NOMO-1 treated with DMSO at 0.1 percent for 48 hours (cell line): ENCODE data around the gene PRR12.
A peak's percentile ranks its signal among the peaks of the same experiment; 100 is the strongest.

Source experiments
- DNase-seq: peaks from one replicate; lab custom pipeline; 2025; ENCODE audit not compliant: unreplicated experiment; lab: John Stamatoyannopoulos, UW

PRR12 gene

DNA sequence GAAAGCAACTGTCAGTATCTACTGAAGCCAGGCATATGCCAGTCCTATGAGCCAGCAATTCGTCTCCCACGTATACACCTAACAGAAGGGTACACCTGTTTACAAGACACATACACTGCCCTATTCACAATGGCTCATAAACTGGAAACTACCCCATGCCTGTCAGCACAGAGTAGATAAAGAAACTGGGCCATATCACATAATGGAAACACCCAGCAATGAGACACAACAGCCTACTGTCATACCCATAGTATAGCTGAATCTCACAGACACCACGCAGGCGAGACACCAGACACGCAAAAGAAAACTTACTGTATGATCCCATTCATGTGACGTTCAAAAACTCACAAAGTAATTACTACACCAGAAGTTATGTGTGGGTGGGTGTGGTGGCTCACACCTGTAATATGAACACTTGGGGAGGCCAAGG, 26.4 kb upstream of the PRR12 start:
- no peak for DNase-seq

DNA sequence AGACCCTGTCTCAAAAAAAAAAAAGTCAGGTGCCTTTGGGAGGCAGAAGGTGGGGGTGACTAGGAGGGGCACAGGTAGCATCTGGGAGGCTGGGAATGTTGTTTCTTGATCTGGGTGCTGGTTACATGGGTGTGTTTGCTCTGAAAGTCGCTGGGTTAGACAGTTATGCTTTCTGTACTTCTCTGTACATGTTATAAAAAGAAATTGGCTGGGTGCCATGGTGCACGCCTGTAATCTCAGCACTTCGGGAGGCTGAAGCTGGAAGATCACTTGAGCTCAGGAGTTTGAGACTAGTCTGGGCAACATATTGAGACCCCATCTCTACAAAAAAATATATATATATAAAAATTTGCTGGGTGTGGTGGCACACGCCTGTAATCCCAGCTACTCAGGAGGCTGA, 25.7 kb upstream of the PRR12 start:
- DNase-seq: no peak

DNA sequence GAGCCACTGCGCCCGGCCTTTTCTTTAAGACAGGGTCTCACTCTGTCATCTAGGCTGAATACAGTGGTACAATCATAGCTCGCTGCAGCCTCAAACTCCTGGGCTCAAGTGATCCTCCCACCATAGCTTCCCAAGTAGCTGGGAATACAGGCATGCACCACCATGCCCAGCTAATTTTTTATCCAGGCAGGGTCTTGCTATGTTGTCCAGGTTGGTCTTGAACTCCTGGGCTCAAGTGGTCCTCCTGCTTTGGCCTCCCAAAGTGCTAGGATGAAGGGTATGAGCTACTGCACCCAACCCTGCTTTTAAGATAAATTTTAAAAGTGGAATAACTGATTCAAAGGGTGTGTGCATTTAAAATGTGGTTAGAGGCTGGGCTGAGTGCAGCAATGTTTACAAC, 24.7 kb upstream of the PRR12 start:
- DNase-seq: no peak

DNA sequence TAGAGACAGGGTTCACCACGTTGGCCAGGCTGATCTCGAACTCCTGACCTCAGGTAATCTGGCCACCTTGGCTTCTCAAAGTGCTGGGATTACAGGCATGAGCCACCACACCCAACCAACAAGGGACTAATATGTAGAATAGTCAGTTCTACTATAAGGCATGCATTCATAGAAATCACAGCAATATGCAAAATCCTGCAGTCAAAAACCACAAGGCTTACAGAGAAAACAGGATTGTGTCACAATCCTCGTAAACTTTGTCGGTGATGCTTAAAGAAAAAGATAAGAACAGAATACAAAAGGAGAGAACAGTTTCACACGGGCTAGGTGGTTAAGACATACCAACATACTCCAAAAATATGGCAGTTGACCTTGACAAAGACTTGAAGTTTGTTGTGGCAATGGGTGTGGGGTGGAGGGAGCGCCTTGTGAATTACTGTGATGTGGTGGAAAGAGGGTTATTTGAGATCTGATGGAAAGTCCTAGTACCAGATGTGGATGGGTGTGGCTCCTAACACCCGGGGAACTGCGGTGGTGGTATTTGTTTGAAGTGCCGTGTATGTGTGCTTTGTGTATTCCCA, 23.0 kb upstream of the PRR12 start:
- DNase-seq: no peak

DNA sequence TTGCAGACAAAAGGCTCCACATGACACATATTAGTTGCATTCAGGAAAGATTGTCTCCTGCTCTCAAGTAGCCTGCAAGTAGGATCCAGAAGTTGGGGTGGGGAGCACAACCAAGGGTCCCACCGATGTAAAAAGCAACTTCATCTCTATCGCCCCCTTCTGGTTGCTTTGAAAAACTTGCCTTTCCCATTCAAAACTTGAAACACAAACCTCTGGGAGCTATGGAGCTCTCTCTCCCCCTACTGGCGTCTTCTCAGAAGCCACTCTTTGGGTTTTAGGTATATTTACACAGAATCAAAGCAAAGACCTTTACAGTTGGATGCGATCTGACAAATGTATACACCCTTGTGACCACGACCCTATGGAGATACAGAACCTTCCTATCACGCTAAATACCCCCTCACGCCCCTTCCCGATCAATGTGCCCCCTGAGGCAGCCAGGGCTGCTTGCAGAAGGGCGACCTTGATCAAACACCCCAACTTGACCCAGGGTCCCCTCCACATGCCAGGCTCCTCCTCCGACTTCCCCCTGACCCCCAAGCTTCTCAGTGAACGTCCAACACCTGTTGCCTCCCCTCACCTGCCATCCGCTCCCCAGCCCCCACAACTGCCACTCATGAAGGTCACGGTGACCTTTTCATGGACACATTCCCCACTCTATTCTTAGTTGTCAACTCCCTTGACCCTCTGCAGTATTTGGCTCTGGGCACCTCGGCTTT, 20.7 kb upstream of the PRR12 start:
- peak; percentile 81 for DNase-seq

DNA sequence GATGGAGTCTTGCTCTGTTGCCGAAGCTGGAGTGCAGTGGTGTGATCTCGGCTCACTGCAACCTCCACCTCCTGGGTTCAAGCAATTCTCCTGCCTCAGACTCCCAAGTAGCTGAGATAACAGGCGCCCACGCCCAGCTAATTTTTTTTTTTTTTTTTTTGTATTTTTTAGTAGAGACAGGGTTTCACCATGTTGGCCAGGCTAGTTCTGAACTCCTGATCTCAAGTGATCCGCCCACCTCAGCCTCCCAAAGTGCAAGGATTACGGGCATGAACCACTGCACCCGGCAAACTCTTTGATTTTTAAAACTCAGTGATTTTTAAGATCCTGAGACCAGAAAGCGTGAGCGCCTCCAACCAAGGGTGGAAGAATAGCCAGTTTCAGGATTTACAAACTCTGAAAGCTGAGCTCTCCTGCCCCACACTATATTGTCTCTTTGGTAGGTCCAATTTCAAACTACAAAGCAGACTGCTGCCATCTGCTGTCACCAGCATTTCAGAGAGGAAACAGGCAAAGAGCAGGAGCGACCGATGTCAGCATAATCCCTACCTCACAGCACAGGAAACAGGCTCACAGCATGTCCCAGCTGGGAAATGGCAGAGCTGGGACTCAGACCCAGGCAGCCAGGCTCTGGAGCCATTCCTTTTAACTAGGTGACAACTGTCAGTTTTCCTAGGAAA, 19.8 kb upstream of the PRR12 start:
- DNase-seq: no peak

DNA sequence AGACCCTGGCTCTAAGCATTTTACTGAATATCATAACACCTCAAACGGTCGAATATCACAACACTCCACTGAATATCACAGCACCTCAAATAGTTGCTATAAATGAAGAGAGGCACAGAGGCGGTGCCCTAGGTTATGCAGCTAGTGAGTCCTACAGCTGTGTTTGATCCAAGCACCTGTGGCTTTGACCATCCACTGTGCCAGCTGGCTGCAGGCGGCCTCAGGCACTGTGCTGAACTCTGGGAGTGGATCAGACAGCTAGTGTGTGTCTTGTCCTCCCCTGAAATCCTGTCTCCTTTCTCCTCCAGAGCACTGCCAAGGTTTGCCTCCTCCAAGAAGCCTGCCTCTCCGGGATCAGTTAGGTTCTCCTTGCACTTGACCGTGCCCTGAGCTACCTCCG, 18.0 kb upstream of the PRR12 start:
- no peak for DNase-seq

DNA sequence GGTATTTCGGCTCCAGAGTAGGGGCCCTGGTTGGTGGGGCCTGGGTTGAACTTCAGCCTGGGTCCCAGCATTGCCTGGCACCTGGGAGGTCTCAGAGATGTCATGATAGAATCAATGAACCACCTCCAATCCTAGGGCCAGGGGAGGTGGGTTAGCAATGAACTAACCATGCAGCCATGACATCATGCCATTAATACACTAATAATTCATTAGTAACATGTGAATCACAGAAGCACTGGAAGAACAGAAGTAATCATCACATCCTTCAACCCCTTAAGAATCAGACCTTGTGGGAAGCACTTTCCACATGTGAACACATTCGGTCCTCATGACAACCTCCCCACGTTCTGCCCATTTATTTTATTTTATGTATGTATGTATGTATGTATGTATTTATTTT, 17.6 kb upstream of the PRR12 start:
- DNase-seq: no peak

DNA sequence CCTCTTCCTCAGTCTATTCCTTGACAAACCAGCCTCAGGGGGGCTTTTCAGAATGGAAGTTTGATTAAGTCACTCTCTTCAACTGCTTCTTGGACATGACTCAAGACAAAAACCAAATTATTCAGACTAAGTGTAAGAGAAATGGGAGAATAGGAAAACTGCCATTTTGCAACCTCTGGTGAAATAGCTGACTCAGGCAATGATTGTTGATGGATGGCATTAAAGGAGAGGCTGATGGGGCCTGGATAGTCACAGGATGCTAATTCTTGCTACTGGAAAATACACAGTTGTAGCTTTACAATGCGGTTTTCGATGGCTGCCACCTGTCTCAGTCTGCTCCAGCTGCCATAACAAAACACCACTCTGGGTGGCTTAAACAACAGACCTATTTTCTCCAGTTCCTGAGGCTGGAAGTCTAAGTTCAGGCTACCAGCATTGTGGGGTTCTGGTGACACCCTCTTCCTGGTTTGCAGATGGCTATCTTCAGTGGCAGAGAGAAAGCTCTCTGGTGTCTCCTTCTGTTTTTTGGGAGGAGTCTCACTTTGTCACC, 16.7 kb upstream of the PRR12 start:
- no peak for DNase-seq

DNA sequence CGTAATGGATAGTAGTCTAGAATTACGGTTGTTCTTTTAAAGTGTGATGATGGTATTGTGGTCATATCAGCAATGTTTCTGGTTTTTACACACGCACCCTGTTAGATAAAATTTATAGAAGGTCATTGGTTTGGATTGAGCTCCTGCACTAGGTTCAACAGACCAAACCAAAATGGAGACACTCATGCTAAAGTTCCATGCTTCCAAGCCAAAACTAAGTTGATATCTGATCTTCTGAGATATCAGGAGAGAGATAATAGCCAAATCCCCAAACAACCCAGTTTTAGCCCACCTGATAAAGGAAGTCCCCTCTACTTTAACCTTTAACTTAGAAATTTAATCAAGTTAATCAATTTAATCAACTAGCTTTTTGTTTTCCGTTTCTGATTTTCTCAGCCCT, 11.8 kb upstream of the PRR12 start:
- no peak for DNase-seq

DNA sequence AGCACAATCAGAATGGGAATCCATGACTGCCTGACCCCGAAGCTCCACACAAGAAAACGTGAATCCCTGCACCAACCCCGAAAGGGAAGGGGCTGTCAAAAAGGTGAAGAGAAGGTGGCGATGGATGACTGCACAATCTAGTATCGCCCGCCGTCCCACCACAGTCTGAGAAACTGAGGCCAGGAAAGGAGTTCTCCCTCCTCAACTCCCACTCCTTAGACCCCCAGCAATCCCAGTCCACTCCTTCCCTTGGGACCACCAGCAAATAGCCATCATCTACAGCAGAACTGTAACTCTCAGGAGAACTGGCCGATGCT, 11.1 kb upstream of the PRR12 start:
- no peak for DNase-seq

DNA sequence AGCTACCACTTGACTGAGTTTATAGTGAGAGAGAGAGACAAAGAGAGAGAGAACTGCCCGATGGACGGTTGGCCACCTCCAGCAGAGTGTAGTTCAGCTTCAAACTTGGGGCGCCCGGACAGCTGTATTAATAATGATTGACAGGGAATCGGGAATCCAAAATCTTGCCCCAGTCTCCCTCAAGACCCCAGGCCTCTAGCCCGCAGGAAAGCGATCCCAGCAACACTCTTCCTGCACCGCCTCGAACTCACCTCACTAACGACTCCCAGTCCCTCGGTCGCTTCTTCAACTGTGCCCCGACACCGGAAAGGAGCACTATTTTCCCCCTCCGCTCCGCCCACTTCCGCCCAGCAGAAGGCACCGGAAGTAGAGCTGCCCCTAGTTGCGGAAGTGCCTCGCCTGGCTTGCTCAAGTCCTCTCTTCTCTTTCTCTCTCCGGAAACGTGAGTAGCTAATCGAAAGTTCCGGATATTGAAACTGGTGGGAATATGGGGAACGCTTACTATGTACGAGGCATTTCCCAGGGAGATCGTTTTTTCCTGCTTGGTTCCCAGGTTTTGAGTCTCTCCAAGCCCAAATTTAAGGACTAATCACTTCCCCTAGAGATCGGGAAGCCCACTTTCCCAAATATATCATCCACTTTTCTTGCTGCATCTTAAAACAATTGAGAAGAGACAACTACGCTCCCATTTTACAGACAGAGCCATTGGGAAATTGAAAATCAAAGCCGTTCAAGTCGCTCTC, 10.5 kb upstream of the PRR12 start, which contains the start of gene NOSIP:
NOSIP (minus strand) TSS at position 293 of the 743 bp plus-strand sequence. CDS start 19,865 bp downstream, outside the sequence.
- DNase-seq: peak; percentile 97

DNA sequence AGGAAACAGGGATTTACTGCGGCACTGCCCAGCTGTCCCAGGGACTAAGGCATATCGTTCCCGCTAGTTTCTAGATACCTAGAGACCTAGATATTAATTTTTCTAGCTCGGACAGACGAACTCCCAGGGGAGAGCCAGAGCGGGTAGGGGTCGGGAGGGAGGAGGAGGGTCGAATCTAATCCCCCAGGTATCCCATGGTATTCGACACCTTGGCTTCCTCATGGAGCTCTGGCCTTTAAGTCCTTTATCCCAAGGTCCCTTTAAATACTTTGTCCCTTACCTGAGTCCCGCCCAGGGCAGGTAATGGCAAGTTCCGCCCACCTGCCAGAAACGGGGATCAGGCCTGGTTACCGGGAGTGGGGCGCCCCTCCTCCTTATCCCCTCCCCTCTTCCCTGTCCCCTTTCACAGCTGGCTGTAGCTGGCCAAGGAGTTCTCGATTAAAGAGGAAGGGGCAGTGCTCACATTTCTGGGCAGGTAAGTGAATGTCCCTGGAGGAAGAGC, 9.9 kb upstream of the PRR12 start, which contains the start of gene PRRG2:
PRRG2 (plus strand) TSS at position 310 of the 502 bp plus-strand sequence. CDS start 1,904 bp downstream, outside the sequence.
- no peak for DNase-seq

DNA sequence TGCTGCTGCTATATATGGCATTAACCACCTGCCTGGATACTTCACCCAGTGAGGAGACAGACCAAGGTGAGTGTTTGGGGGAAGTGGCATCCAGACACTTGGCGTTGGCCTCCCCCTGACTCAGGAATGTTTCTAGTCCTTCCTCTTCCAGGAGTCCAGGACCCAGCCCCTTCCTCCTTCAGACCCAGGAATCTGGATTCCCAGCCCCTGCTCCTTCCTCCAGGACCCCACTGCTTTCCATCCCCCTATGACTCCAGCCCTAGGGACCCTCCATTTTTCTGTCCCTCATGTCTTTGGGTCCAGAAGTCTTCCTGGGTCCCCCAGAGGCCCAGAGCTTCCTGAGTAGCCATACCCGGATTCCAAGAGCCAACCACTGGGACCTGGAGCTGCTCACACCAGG, 7.7 kb upstream of the PRR12 start:
- no peak for DNase-seq

DNA sequence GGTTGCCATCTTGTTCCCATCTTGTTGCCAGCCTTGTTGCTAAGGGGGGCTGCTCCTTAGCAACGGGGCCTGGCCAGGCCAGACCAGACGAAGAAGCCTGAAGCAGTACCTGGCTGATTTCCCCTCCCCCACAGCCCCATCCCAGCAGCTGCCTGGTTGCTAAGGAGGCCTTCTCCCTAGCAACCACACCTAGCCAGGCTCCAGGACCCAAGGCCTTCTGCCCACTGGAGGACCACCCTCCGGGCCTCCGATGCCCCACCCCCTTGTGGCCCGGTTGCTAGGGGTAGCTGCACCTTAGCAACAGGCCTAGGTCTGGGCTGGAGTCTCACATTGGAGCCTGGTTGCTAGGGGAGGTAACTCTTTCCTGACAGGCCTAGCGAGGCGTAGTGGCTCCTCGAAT, 6.0 kb upstream of the PRR12 start:
- no peak for DNase-seq

DNA sequence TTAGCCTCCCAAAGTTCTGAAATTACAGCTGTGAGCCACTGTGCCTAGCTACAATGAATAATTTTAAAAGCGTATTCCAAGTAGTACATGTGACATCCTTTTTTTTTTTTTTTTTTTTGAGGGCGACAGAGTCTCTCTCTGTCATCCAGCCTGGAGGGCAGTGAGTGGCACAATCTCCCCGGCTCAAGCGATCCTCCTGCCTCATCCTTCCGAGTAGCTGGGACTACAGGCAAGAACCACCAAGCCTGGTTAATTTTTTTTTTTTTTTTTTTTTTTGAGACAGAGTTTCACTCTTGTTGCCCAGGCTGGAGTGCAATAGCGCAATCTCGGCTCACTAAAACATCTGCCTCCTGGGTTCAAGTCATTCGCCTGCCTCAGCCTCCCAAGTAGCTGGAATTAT, 3.8 kb upstream of the PRR12 start:
- no peak for DNase-seq

DNA sequence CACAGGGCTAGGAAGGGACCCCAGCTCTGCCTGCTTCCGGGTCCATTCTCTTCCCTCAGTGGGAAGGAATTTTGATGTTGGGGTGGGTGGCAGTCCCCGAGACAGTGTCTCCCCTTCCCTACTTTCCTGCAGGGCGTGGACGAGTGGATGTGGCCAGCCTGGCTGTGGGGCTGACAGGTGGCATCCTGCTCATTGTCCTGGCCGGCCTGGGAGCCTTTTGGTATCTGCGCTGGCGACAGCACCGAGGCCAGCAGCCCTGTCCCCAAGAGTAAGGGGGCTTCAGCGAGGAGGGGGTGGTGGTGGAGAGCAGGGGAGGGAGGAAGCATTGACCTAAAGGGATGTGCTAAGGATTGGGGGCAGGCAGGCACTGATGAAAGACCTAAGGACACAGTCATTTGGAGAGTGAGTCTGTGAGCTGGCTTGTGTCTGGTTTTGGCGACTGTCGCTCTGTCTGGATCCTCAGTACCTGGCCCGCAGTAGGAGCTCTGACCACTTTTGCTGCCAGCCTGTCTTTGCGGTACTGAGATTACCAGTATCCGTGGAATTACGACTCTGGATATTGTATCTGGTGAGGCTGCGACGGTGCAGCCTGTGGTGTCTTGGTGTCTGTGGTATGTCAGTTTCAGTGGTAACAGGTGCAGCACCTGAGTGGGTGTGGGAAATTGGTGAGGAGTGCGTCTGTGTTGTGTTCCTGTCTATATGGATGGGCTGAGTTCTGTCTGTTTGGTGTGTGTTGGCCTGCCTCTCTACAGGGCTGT, 2.4 kb upstream of the PRR12 start:
- DNase-seq: no peak

DNA sequence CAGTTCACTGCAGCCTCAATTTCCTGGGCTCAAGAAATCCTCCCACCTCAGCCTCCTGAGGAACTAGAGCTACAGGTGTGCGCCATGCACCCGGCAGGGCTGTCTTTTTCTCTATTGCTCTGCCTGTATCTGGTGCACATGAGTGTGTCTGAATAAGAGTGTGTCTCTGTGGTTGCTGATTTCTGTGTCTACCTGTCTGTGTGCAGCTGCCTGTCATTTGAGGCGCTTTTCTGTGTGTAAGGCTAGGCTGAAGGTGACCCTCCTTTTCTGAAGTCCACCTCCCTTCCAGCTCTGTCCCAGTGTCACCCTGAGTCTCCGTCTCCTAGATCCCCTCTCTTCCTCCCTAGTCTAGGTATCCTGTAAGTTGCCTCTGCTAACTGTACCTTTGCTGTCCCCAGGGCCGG, 1.5 kb upstream of the PRR12 start:
- DNase-seq: no peak

DNA sequence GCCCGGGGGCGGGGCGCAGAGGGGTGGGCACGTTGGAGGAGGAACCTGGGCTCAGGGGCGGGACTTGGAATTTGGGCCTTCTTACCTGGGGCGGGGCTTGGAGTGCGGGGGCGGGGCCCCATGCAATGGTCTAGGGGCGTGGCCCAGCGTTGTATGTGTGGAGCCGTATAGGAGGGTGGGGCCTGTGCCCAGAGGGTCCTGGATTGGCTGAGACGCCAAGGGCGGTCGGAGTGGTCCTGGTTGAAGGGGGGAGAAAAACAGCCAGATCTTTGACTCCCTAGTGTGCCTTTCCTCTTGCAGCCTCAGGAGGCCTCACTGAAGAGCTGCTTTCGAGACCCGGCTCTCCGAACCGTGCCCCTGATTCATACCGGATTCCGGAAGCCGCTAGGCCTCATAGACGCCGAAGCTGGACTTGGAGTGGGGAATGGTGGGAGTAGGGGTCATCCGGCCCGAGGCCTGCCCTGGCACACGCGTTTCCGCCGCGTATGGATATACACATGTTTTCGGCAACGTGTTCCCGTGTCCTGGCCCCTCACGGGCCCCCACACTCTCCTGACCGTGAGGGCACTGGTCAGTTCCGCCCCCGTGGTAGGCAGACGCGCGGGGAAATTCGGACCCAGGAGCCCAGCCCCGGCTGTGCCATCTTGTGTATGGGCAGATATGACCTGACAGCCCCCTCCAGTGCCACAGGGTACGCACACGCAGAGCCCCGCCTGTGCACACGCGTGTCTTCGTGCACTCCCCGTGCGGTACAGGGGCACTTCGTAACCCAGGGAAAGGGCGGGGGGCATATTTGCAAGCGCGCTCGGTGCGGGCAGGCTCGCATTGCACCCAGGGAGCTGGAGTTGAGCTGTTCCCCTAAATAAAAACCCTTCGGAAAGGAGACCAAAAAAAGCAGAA, 661 bp upstream of the PRR12 start:
- DNase-seq: peak; percentile 99
